Glutamatergic neuron (in vitro differentiated cells): ENCODE measurements around the gene TMEM130. TPM values are rescaled to one million over a fixed set of nuclear protein-coding genes. Genes with fewer than 3 reads are reported as not detected.
"Not testable (repeated sequence)": the region's sequence is repeated elsewhere in the genome, so short reads cannot be mapped to it uniquely, and the experiment has no call there.

Experiments used
- DNase-seq: peaks from one replicate; pipeline ENCODE4 v3.0.0; 2022
- H3K27ac Mint-ChIP-seq: one replicate; pipeline ENCODE4 v1.8.0; 2020; ENCODE audit warnings: mild to moderate bottlenecking, mixed read lengths, inconsistent platforms; ENCODE audit not compliant: unreplicated experiment
- H3K27me3 Mint-ChIP-seq: one replicate; pipeline ENCODE4 v1.8.0; 2020; ENCODE audit warnings: mild to moderate bottlenecking, moderate library complexity, mixed read lengths, inconsistent platforms; ENCODE audit not compliant: unreplicated experiment
- H3K36me3 Mint-ChIP-seq: one replicate; pipeline ENCODE4 v1.8.0; 2020; ENCODE audit warnings: mild to moderate bottlenecking, mixed read lengths, inconsistent platforms; ENCODE audit not compliant: unreplicated experiment
- H3K4me1 Mint-ChIP-seq: one replicate; pipeline ENCODE4 v1.8.0; 2020; ENCODE audit warnings: mild to moderate bottlenecking, low read depth, mixed read lengths, inconsistent platforms; ENCODE audit not compliant: unreplicated experiment
- H3K4me3 Mint-ChIP-seq: one replicate; pipeline ENCODE4 v1.8.0; 2020; ENCODE audit warnings: mild to moderate bottlenecking, mixed read lengths, inconsistent platforms; ENCODE audit not compliant: unreplicated experiment
- H3K9me3 Mint-ChIP-seq: one replicate; pipeline ENCODE4 v1.8.0; 2020; ENCODE audit warnings: mild to moderate bottlenecking, moderate library complexity, mixed read lengths, inconsistent platforms; ENCODE audit not compliant: unreplicated experiment
- CTCF ChIP-seq: fragments of 200-600 bp; sonication (generic); IDR thresholded peaks from one replicate; pipeline ENCODE4 v1.5.0; 2021; ENCODE audit not compliant: partially characterized antibody, unreplicated experiment
- total RNA-seq: library from RNA; stranded (reverse); fragmentation: NEBNext Ultra II Directional; extraction: Animal tissue kit (Norgen Biotek cat#: 25700); gene quantifications from one replicate; pipeline ENCODE4 v1.2.1, GENCODE V29; 2021; ENCODE audit not compliant: unreplicated experiment

TMEM130 gene
- total RNA-seq, 1 donor from 2014 or later = 7.8 TPM

- Mint-ChIP-seq H3K27me3 (peaks cover 8% of the 10 kb centered on the region), H3K36me3 (no peaks in the 10 kb centered on the region), H3K4me1 (peaks cover 6% of the 10 kb centered on the region), H3K27ac (no peak overlapping the region), H3K4me3 (no peak overlapping the region), H3K9me3 (peaks cover 6% of the 10 kb centered on the region)
- no peak for DNase-seq
- no peak for TF ChIP-seq CTCF
Observed at GRCh38 chr7:98875501-98875900, 5.7 kb upstream of the TMEM130 start.

- Mint-ChIP-seq H3K4me3 (no peak overlapping the region), H3K9me3 (peaks cover 3% of the 10 kb centered on the region), H3K4me1 (peaks cover 4% of the 10 kb centered on the region), H3K27ac (no peak overlapping the region), H3K27me3 (peaks cover 4% of the 10 kb centered on the region), H3K36me3 (no peaks in the 10 kb centered on the region)
- no peak for DNase-seq
- no peak for TF ChIP-seq CTCF
Observed at GRCh38 chr7:98874942-98875341, 5.1 kb upstream of the TMEM130 start.

- H3K9me3 Mint-ChIP-seq, H3K4me1 Mint-ChIP-seq, DNase-seq, H3K36me3 Mint-ChIP-seq, H3K27me3 Mint-ChIP-seq, H3K4me3 Mint-ChIP-seq, H3K27ac Mint-ChIP-seq: not testable (repeated sequence)
Observed at GRCh38 chr7:98873610-98874009, 3.8 kb upstream of the TMEM130 start.

- no peaks in the 10 kb centered on the region for H3K36me3 Mint-ChIP-seq
- H3K4me1 Mint-ChIP-seq = no peaks in the 10 kb centered on the region
- H3K27me3 Mint-ChIP-seq = peaks cover 6% of the 10 kb centered on the region
- H3K9me3 Mint-ChIP-seq = peaks cover 3% of the 10 kb centered on the region
- TF ChIP-seq CTCF = peak; percentile 58
- no peak overlapping the region for H3K27ac Mint-ChIP-seq
- DNase-seq = no peak
- no peak overlapping the region for H3K4me3 Mint-ChIP-seq
Observed at GRCh38 chr7:98872328-98872924, 2.6 kb upstream of the TMEM130 start.

- peaks cover 4% of the 10 kb centered on the region for H3K9me3 Mint-ChIP-seq
- no peak overlapping the region for H3K4me3 Mint-ChIP-seq
- peaks cover 4% of the 10 kb centered on the region for H3K4me1 Mint-ChIP-seq
- H3K36me3 Mint-ChIP-seq = no peaks in the 10 kb centered on the region
- TF ChIP-seq CTCF = no peak
- peaks cover 10% of the 10 kb centered on the region for H3K27me3 Mint-ChIP-seq
- no peak overlapping the region for H3K27ac Mint-ChIP-seq
- no peak for DNase-seq
Observed at GRCh38 chr7:98870807-98871491, 1.1 kb upstream of the TMEM130 start.
